SU-DHL-6 (cell line): Measurements from ENCODE around the gene PHAX.
A peak's percentile ranks its signal among the peaks of the same experiment; 100 is the strongest.
"Not testable (repeated sequence)": the region's sequence is repeated elsewhere in the genome, so short reads cannot be mapped to it uniquely, and the experiment has no call there.

Experiments
- H2AFZ ChIP-seq: fragments of 200-600 bp; sonication (generic); 2 replicates; pipeline ENCODE4 v1.6.1; 2014; ENCODE audit warnings: low read depth, mild to moderate bottlenecking, moderate library complexity, mixed read lengths, antibody characterized with exemption, low read length; ENCODE audit not compliant: severe bottlenecking
- H3F3A ChIP-seq: fragments of 200-600 bp; shearing (Covaris generic); 2 replicates; pipeline ENCODE4 v1.6.0; 2016; ENCODE audit warnings: antibody characterized with exemption, mild to moderate bottlenecking; ENCODE audit not compliant: insufficient read depth
- H3K27ac ChIP-seq: fragments of 200-600 bp; sonication (generic); 2 replicates; pipeline ENCODE4 v1.5.1; 2016; ENCODE audit warnings: low read depth, mild to moderate bottlenecking, low read length, moderate library complexity, mixed read lengths
- H3K27me3 ChIP-seq: fragments of 200-600 bp; sonication (generic), shearing (Covaris generic); 2 replicates; pipeline ENCODE4 v1.6.0; 2014; ENCODE audit warnings: mild to moderate bottlenecking, low read length
- H3K36me3 ChIP-seq: fragments of 200-600 bp; sonication (generic); 2 replicates; pipeline ENCODE4 v1.6.1; 2014; ENCODE audit warnings: mild to moderate bottlenecking, low read length, mixed read lengths
- H3K4me2 ChIP-seq: fragments of 300-600, 200-600 bp; shearing (Covaris generic), sonication (generic); 2 replicates; pipeline ENCODE4 v1.6.0; 2014; ENCODE audit warnings: low read length, low read depth, mild to moderate bottlenecking; ENCODE audit not compliant: poor library complexity, severe bottlenecking
- H3K4me3 ChIP-seq: fragments of 200-600 bp; sonication (generic); 2 replicates; pipeline ENCODE4 v1.5.1; 2014; ENCODE audit warnings: antibody characterized with exemption, low read length, mild to moderate bottlenecking, mixed read lengths; ENCODE audit not compliant: insufficient read depth, poor library complexity, severe bottlenecking
- H3K79me2 ChIP-seq: fragments of 200-600 bp; sonication (generic); 2 replicates; pipeline ENCODE4 v1.6.1; 2014; ENCODE audit warnings: mild to moderate bottlenecking, low read length, moderate library complexity; ENCODE audit not compliant: insufficient read depth
- H3K9ac ChIP-seq: fragments of 200-600 bp; sonication (generic); 2 replicates; pipeline ENCODE4 v1.7.0; 2014; ENCODE audit warnings: mild to moderate bottlenecking, low read length
- H3K9me2 ChIP-seq: fragments of 200-600 bp; sonication (generic); replicated peaks from 2 replicates; pipeline ENCODE4 v1.6.1; 2014; ENCODE audit warnings: low read length; ENCODE audit not compliant: insufficient read depth
- H3K9me3 ChIP-seq: fragments of 200-600 bp; sonication (generic); 2 replicates; pipeline ENCODE4 v1.6.1; 2014; ENCODE audit warnings: low read length, mixed read lengths; ENCODE audit not compliant: insufficient read depth
- H4K20me1 ChIP-seq: fragments of 200-600 bp; sonication (generic); 2 replicates; pipeline ENCODE4 v1.6.1; 2014; ENCODE audit warnings: low read depth, mild to moderate bottlenecking, antibody characterized with exemption, low read length, moderate library complexity, mixed read lengths
- EZH2phosphoT487 ChIP-seq: fragments of 200-600 bp; sonication (generic), shearing (Covaris generic); conservative IDR thresholded peaks from 2 replicates; pipeline ENCODE4 v1.6.1; 2018; ENCODE audit warnings: mild to moderate bottlenecking, antibody characterized with exemption, low read length, moderate library complexity, mixed read lengths
- TF ChIP-seq, protein P1 (sequence below): fragments of 200-600 bp; sonication (generic); IDR thresholded peaks from one replicate; pipeline ENCODE4 v1.5.1; 2017; ENCODE audit warnings: antibody characterized with exemption, mild to moderate bottlenecking, low read length, moderate library complexity; ENCODE audit not compliant: insufficient read depth, poor library complexity, severe bottlenecking

Gene PHAX, protein sequence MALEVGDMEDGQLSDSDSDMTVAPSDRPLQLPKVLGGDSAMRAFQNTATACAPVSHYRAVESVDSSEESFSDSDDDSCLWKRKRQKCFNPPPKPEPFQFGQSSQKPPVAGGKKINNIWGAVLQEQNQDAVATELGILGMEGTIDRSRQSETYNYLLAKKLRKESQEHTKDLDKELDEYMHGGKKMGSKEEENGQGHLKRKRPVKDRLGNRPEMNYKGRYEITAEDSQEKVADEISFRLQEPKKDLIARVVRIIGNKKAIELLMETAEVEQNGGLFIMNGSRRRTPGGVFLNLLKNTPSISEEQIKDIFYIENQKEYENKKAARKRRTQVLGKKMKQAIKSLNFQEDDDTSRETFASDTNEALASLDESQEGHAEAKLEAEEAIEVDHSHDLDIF

DNA sequence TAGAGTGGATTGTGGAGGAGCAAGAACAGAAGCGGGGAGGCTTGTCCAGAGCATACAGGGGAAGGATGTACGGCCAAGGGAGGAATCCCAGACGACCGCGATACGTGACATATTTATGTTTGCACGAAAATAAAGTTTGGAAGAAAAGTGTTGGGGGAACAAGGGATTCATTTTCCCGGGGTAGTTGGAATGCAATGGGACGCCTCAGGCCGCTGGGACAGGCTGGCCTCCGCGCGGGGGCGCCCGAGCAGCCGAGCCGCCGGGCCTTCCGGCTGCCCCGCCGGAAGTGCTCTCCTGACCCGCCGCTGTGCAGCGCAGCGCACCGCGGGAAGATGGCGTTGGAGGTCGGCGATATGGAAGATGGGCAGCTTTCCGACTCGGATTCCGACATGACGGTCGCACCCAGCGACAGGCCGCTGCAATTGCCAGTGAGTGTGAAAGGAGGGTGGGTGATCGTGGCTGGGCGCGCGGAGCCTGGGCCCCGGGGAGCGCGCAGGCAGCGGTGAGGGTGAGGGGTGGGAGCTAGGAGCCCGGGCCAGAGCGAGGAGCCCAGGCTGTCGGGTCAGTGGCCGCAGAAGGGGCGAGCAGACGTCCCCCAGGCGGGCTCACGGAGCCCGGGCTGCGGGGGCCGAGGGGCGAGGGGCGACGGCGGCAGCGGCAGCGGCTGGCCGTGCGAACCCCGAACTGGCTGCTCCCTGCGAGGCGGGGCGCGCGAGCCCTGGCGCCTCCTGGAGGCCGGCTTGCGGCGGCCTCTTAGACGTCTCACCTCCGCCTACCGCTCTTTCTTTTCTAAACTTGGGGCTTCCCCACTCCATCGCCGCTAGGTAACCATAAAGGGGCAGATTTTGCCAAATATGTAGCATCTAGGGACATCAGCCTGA, at the start of gene PHAX:
PHAX (plus strand) TSS at position 317 of the 881 bp plus-strand sequence; CDS start at position 333, 16 bp downstream.
- Histone ChIP-seq H3K4me2 (peak within 1 kb of the TSS; percentile 67), H3K27me3 (no peaks in the 10 kb centered on the region), H3K9ac (peak within 1 kb of the TSS; percentile 92), H3K27ac (peak within 1 kb of the TSS; percentile 73), H2AFZ (peak within 1 kb of the TSS; percentile 96), H3K4me3 (peak within 1 kb of the TSS; percentile 96), H3K9me2 (no peaks in the 10 kb centered on the region), H4K20me1 (0 out of 2 replicates have a peak, but pooled peaks cover 4% of the 10 kb centered on the region), H3K9me3 (no peaks in the 10 kb centered on the region), H3K79me2 (peaks cover 49% of the 10 kb centered on the region), H3K36me3 (peaks cover 9% of the 10 kb centered on the region; the same call in 1 of the 2 replicates), H3F3A (peaks cover 6% of the 10 kb centered on the region; the same call in 1 of the 2 replicates)
- TF ChIP-seq, protein P1, sequence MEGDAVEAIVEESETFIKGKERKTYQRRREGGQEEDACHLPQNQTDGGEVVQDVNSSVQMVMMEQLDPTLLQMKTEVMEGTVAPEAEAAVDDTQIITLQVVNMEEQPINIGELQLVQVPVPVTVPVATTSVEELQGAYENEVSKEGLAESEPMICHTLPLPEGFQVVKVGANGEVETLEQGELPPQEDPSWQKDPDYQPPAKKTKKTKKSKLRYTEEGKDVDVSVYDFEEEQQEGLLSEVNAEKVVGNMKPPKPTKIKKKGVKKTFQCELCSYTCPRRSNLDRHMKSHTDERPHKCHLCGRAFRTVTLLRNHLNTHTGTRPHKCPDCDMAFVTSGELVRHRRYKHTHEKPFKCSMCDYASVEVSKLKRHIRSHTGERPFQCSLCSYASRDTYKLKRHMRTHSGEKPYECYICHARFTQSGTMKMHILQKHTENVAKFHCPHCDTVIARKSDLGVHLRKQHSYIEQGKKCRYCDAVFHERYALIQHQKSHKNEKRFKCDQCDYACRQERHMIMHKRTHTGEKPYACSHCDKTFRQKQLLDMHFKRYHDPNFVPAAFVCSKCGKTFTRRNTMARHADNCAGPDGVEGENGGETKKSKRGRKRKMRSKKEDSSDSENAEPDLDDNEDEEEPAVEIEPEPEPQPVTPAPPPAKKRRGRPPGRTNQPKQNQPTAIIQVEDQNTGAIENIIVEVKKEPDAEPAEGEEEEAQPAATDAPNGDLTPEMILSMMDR = peak; percentile 56
- no peak for TF ChIP-seq EZH2phosphoT487

DNA sequence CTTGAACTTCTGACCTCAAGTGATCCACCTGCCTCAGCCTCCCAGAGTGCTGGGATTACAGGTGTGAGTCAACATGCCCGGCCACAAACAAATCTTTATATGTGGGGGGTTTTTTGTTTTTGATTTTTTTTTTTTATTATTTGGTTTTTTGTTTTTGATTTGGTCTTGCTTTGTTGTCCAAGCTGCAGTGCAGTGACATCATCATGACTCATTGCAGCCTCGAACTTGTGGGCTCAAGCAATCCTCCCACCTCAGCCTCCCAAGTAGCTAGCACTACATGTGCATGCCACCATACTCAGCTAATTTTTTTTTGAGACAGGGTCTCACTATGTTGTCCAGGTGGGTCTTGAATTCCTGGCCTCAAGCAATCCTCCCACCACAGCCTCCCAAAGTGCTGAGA, 48.1 kb upstream of the PHAX start:
- H3K4me2 ChIP-seq = no peak overlapping the region
- no peaks in the 10 kb centered on the region for H3K36me3 ChIP-seq
- no peak overlapping the region for H3K27ac ChIP-seq
- H3K79me2 ChIP-seq = no peaks in the 10 kb centered on the region
- TF ChIP-seq, protein P1 = no peak
- no peak for TF ChIP-seq EZH2phosphoT487
- no peaks in the 10 kb centered on the region for H3K27me3 ChIP-seq
- H3K4me3 ChIP-seq = no peak overlapping the region
- H3K9ac ChIP-seq = no peak overlapping the region
- H3F3A ChIP-seq = no peaks in the 10 kb centered on the region
- no peak overlapping the region for H2AFZ ChIP-seq
- H4K20me1 ChIP-seq = no peaks in the 10 kb centered on the region
- no peaks in the 10 kb centered on the region for H3K9me2 ChIP-seq
- H3K9me3 ChIP-seq = no peaks in the 10 kb centered on the region

DNA sequence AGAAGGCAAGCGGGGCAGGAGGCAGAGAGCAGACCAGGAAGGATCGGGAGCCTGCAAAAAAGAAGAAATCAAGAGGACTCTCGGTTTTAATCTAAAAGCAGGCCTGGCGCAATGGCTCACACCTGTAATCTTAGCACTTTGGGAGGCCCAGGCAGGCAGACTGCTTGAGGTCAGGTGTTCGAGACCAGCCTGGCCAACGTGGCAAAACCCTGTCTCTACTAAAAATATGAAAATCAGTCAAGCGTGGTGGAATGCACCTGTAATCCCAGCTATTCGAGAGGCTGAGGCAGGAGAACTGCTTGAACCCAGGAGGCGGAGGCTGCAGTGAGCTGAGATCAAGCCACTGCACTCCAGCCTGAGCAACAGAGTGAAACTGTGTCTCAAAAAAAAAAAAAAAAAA, 45.6 kb upstream of the PHAX start:
- not testable (repeated sequence) for H3K4me2 ChIP-seq, H2AFZ ChIP-seq, H3K36me3 ChIP-seq

More for the DNA sequence above, 45.6 kb upstream of the PHAX start:
- not testable (repeated sequence) for H3K9me3 ChIP-seq, H4K20me1 ChIP-seq, H3K4me3 ChIP-seq, H3K27ac ChIP-seq, H3F3A ChIP-seq, H3K79me2 ChIP-seq, H3K27me3 ChIP-seq, H3K9me2 ChIP-seq, H3K9ac ChIP-seq
